Measurements from ENCODE around the gene NLE1. TPM values are rescaled to one million over a fixed set of nuclear protein-coding genes. Genes with fewer than 3 reads are reported as not detected.

Gene NLE1
- total RNA-seq, 1 donor from 2014 or later, result 4.2 TPM

DNA sequence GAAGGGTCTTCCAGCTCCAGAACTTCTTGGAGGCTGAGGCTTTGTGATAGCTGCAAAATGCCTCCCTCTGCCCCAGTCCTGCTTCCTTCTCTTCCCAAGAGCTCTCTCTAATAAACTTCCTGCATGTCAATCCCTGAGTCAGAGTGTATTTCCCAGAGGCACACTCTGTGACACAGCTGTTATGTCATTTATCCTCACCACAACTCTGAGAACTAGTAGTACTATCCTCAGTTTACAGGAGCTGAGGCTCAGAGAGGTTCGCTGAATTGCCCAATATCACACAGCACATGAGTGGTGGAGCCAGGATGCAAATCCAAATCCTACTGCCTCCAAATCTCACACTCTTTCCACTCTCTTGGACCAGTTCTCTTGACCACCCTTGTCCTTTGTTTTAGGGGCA, 25.6 kb upstream of the NLE1 start:
- Histone ChIP-seq H3K4me3 (no peak overlapping the region), H3K9me3 (replicated peaks) (no peaks in the 10 kb centered on the region), H3K27me3 (ENCODE audit: low read depth) (no peaks in the 10 kb centered on the region), H3K27ac (replicated peaks) (no peak overlapping the region), H3K36me3 (peaks cover 63% of the 10 kb centered on the region), H3K4me1 (peaks cover 4% of the 10 kb centered on the region)
- intact Hi-C loops (cut with micrococcal nuclease), result no loop called here
- DNase-seq, result no peak
- TF ChIP-seq, protein P1, sequence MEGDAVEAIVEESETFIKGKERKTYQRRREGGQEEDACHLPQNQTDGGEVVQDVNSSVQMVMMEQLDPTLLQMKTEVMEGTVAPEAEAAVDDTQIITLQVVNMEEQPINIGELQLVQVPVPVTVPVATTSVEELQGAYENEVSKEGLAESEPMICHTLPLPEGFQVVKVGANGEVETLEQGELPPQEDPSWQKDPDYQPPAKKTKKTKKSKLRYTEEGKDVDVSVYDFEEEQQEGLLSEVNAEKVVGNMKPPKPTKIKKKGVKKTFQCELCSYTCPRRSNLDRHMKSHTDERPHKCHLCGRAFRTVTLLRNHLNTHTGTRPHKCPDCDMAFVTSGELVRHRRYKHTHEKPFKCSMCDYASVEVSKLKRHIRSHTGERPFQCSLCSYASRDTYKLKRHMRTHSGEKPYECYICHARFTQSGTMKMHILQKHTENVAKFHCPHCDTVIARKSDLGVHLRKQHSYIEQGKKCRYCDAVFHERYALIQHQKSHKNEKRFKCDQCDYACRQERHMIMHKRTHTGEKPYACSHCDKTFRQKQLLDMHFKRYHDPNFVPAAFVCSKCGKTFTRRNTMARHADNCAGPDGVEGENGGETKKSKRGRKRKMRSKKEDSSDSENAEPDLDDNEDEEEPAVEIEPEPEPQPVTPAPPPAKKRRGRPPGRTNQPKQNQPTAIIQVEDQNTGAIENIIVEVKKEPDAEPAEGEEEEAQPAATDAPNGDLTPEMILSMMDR (IDR thresholded peaks at IDR 0.05; ENCODE audit: borderline replicate concordance), result no peak

DNA sequence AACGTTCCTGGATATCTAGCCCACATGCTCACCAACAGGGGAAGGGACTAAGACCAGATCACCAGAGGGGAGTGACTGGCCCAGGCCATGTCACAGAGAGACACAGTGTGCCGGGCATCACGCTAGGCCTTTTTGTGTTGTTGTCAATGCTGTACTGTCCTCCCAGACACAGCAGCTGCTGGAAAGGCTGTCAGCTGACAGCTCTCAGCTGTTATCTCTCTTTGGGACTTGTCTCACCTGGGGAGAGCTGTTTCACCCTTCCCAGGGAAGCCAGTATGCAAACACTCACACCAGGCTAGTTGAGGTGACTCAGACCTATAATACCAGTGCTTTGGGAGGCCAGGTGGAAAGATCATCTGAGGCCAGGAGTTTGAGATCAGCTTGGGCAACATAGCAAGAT, 24.9 kb upstream of the NLE1 start:
- peaks cover 4% of the 10 kb centered on the region for H3K4me1 ChIP-seq
- H3K36me3 ChIP-seq, result peaks cover 57% of the 10 kb centered on the region
- no peak overlapping the region for H3K4me3 ChIP-seq
- intact Hi-C loops (cut with micrococcal nuclease), result no loop called here
- no peak overlapping the region for H3K27ac ChIP-seq (replicated peaks)
- TF ChIP-seq, protein P1 (IDR thresholded peaks at IDR 0.05; ENCODE audit: borderline replicate concordance), result no peak
- no peaks in the 10 kb centered on the region for H3K27me3 ChIP-seq (ENCODE audit: low read depth)
- no peaks in the 10 kb centered on the region for H3K9me3 ChIP-seq (replicated peaks)
- DNase-seq, result no peak

DNA sequence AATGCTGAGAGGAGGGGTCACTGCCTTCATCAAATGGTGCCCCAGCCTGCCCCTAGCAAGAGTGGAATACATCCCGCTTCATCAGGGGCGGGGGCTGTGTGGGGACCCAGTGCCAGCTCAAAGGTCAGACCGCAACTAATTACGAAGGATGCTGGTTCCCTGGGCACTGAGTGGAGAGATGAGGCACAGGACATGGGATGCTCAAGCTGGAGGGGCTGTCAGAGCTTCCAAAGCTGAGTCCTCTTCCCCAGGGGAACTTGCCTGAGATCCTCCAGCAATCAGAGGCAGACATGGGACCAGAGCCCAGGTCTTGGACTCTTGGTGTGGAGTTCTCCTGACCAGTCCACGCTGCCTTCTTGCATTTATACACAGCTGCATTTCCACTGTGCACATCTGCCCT, 24.4 kb upstream of the NLE1 start:
- Histone ChIP-seq H3K4me1 (peaks cover under 1% of the 10 kb centered on the region), H3K9me3 (replicated peaks) (no peaks in the 10 kb centered on the region), H3K27ac (replicated peaks) (no peak overlapping the region), H3K36me3 (peaks cover 59% of the 10 kb centered on the region), H3K4me3 (no peak overlapping the region), H3K27me3 (ENCODE audit: low read depth) (no peaks in the 10 kb centered on the region)
- TF ChIP-seq, protein P1 (IDR thresholded peaks at IDR 0.05; ENCODE audit: borderline replicate concordance), result no peak
- intact Hi-C loops (cut with micrococcal nuclease), result no loop called here
- DNase-seq, result no peak

DNA sequence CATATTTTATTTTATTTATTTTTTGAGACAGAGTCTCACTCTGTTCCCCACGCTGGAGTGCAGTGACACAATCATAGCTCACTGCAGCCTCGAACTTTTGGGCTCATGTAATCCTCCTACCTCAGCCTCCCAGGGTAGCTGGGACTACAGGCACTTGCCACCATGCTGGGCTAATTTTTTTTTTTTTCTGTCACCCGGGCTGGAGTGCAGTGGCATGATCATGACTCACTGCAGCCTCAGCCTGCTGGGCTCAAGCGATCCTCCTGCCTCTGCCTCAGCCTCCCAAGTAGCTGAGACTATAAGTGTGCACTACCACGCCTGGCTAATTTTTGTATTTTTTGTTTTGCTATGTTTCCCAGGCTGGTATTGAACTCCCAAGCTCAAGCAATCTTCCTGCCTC, 22.6 kb upstream of the NLE1 start:
- peaks cover 67% of the 10 kb centered on the region for H3K36me3 ChIP-seq
- no peak overlapping the region for H3K27ac ChIP-seq (replicated peaks)
- no peak for DNase-seq
- H3K4me3 ChIP-seq, result no peak overlapping the region
- intact Hi-C loops (cut with micrococcal nuclease), result no loop called here
- no peaks in the 10 kb centered on the region for H3K9me3 ChIP-seq (replicated peaks)
- TF ChIP-seq, protein P1 (IDR thresholded peaks at IDR 0.05; ENCODE audit: borderline replicate concordance), result no peak
- H3K4me1 ChIP-seq, result no peaks in the 10 kb centered on the region
- H3K27me3 ChIP-seq (ENCODE audit: low read depth), result no peaks in the 10 kb centered on the region

DNA sequence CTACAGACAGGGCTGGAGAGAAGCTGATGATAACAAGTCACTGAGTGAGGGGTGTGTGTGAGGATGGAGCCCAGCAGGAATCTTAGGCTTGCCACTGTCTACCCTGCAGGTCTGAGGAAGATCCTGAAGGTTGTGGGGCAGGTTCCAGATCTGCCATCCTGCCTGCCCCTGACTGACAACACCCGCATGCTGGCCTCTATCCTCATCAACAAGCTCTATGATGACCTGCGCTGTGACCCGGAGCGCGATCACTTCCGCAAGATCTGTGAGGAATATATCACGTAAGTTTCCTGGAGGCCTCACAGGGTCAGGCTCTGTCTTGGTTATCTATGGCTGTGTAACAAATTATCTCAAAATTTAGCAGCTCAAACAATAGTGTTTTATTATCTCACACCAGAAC, 21.8 kb upstream of the NLE1 start:
- TF ChIP-seq, protein P1 (IDR thresholded peaks at IDR 0.05; ENCODE audit: borderline replicate concordance), result no peak
- Histone ChIP-seq H3K27me3 (ENCODE audit: low read depth) (no peaks in the 10 kb centered on the region), H3K4me1 (no peaks in the 10 kb centered on the region), H3K27ac (replicated peaks) (no peak overlapping the region), H3K9me3 (replicated peaks) (no peaks in the 10 kb centered on the region), H3K36me3 (peaks cover 73% of the 10 kb centered on the region), H3K4me3 (no peak overlapping the region)
- intact Hi-C loops (cut with micrococcal nuclease), result no loop called here
- no peak for DNase-seq

DNA sequence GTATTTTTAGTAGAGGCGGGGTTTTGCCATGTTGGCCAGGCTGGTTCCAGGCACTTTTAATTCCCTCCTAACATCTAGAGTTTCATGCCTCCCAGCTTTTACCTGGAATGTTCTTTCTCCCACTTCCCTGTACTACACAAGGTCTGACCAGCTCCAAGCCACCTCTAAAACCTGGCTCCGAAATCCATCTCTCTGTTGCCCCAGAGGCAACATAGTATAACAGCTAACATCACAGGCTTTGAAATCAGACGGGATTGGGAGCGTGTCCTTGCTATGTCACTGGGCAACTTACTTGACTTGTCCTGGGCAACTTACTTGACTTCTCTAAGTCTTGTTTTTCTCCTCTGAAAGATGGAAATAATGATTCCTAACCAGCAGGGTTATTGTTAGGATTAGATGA, 20.7 kb upstream of the NLE1 start:
- intact Hi-C loops (cut with micrococcal nuclease), result no loop called here

More for the DNA sequence above, 20.7 kb upstream of the NLE1 start:
- Histone ChIP-seq H3K36me3 (peaks cover 64% of the 10 kb centered on the region), H3K4me3 (no peak overlapping the region), H3K27me3 (ENCODE audit: low read depth) (no peaks in the 10 kb centered on the region), H3K27ac (replicated peaks) (no peak overlapping the region), H3K4me1 (no peaks in the 10 kb centered on the region), H3K9me3 (replicated peaks) (no peaks in the 10 kb centered on the region)
- no peak for DNase-seq
- TF ChIP-seq, protein P1 (IDR thresholded peaks at IDR 0.05; ENCODE audit: borderline replicate concordance), result no peak
